ENCODE results near the gene TUBA8. TPM values are rescaled to one million over a fixed set of nuclear protein-coding genes. Genes with fewer than 3 reads are reported as not detected.
"Not testable (repeated sequence)": the region's sequence is repeated elsewhere in the genome, so short reads cannot be mapped to it uniquely, and the experiment has no call there.

TUBA8 gene
- total RNA-seq, 4 donors from 2014 or later: 5.0 to 12.3 (median 6.3) TPM

GRCh38 chr22:18073467-18073866 lies 37.1 kb upstream of the TUBA8 start:
- Histone ChIP-seq H3K9me3 (no peaks in the 10 kb centered on the region), H3K27ac (no peak overlapping the region), H3K4me1 (peaks cover 0 to 28% (median 19%) of the 10 kb centered on the region in 4 donors), H3K4me3 (no peak overlapping the region), H3K36me3 (no peaks in the 10 kb centered on the region), H3K27me3 (no peaks in the 10 kb centered on the region)
- 73 to 93% methylated on average over 2 of the region's 2 CpGs for whole genome bisulfite sequencing, 2 donors
- DNase-seq (ENCODE audit: low spot score in 2 of 2): no peak
- TF ChIP-seq CTCF (IDR thresholded peaks at IDR 0.05) (no peak), EP300 (IDR thresholded peaks at IDR 0.05) (no peak), POLR2A (IDR thresholded peaks at IDR 0.05) (no peak)

DNA sequence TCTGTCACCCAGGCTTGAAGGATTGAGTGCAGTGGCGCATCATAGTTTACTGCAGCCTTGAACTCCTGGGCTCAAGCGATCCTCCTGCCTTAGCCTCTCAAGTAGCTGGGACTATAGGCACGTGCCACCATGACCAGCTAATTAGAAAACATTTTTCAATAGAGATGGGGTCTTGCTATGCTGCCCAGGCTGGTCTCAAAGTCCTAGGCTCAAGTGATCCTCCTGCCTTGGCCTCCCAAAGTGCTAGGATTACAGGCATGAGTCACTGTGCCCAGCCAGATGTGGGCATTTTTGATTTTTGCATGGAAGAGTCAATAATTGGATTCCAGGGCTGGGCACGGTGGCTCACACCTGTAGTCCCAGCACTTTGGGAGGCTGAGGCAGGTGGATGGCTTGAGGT lies 36.7 kb upstream of the TUBA8 start:
- H3K9me3 ChIP-seq; H3K4me3 ChIP-seq; H3K36me3 ChIP-seq; DNase-seq (ENCODE audit: low spot score in 2 of 2); H3K27ac ChIP-seq; H3K27me3 ChIP-seq: not testable (repeated sequence)
- H3K4me1 ChIP-seq: peaks cover 0 to 30% (median 21%) of the 10 kb centered on the region in 4 donors
- 92 to 96% methylated on average over 4 of the region's 4 CpGs for WGBS, 2 donors

- Histone ChIP-seq H3K27me3 (no peaks in the 10 kb centered on the region), H3K27ac (peak overlapping the region in 3 of 4 donors; percentile 29 to 90 (median 63)), H3K36me3 (peaks cover 0 to 7% (median 0%) of the 10 kb centered on the region in 3 donors), H3K9me3 (no peaks in the 10 kb centered on the region), H3K4me3 (no peak overlapping the region), H3K4me1 (peaks cover 0 to 37% (median 24%) of the 10 kb centered on the region in 4 donors)
- no peak for DNase-seq (ENCODE audit: low spot score in 2 of 2)
- 90 to 92% methylated on average over 6 of the region's 6 CpGs for WGBS, 2 donors
- TF ChIP-seq POLR2A (IDR thresholded peaks at IDR 0.05) (no peak), CTCF (IDR thresholded peaks at IDR 0.05) (no peak)
Measured at GRCh38 chr22:18075101-18075719, 35.4 kb upstream of the TUBA8 start.

DNA sequence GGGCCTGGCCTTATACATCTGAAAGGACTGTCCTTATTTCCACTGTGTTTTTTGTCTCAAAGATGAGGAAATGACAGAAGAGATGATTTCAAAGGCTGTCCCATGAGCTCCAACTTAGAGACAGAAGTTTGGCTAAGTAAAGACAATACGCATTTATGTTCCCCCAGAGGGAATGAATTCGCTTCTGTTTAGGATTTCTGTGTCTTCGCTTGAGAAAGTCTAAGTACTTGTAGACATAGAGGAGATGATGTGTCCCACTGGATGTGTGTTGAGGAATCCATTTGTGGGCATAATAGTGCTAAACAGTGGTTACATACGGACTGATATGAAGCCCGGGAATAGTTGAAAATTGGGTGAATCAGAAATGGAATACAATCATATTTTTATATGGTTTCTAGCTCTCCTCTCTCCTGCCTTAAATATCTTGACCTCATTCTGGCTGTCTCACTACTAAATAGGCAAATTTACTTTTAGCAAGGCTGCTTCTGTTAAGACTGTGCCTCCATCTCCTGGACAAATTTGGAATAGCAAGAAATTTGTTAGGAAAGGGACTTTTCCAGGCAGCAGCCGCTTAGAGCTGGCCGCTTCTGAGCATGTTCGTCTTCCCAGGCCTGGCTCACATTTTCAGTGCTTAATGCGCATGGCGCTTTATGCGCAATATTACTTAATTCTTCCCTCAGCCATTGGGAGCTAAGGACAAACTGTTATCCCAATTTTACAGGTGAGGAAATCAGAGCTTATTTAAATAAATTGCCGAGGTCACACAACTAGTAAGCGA lies 34.7 kb upstream of the TUBA8 start:
- Histone ChIP-seq H3K27ac (peak overlapping the region; percentile 26 to 90 (median 53)), H3K36me3 (peaks cover 0 to 14% (median 0%) of the 10 kb centered on the region in 3 donors), H3K9me3 (no peaks in the 10 kb centered on the region), H3K4me1 (peaks cover 0 to 37% (median 24%) of the 10 kb centered on the region in 4 donors), H3K27me3 (no peaks in the 10 kb centered on the region), H3K4me3 (no peak overlapping the region)
- DNase-seq (ENCODE audit: low spot score in 2 of 2): peak in 1 of 2 donors; percentile 94
- TF ChIP-seq CTCF (IDR thresholded peaks at IDR 0.05) (peak; percentile 80 to 95 (median 88)), EP300 (IDR thresholded peaks at IDR 0.05) (peak in 1 of 2 donors; percentile 52), POLR2A (IDR thresholded peaks at IDR 0.05) (no peak)
- 20% methylated on average over 13 of the region's 13 CpGs for WGBS, 2 donors

- no peak for DNase-seq (ENCODE audit: low spot score in 2 of 2)
- TF ChIP-seq EP300 (IDR thresholded peaks at IDR 0.05): no peak
- WGBS, 2 donors: 4 to 6% methylated on average over 10 of the region's 10 CpGs
- H3K9me3 ChIP-seq: no peaks in the 10 kb centered on the region
- peak overlapping the region; percentile 26 to 90 (median 82) for H3K27ac ChIP-seq
- no peaks in the 10 kb centered on the region for H3K27me3 ChIP-seq
- peak overlapping the region; percentile 57 to 91 (median 83) for H3K4me3 ChIP-seq
- H3K4me1 ChIP-seq: peaks cover 0 to 37% (median 24%) of the 10 kb centered on the region in 4 donors
- H3K36me3 ChIP-seq: peaks cover 0 to 25% (median 6%) of the 10 kb centered on the region in 3 donors
Measured at GRCh38 chr22:18077087-18077638, 33.4 kb upstream of the TUBA8 start.

Measured in tibial nerve (tissue), 4 donors.